GM18868 (cell line): ENCODE results near the gene GRID2.

Experiments used
- ATAC-seq: cut with Tn5 transposase; IDR thresholded peaks from one replicate; pipeline ENCODE4 v1.9.1; 2021; ENCODE audit warnings: mild to moderate bottlenecking, moderate library complexity; ENCODE audit not compliant: unreplicated experiment

Gene GRID2

GRCh38 chr4:93370256-93370655 lies 1066.5 kb downstream of the GRID2 start:
- no peak for ATAC-seq

- no peak for ATAC-seq
Measured at GRCh38 chr4:93373893-93374860, 1070.4 kb downstream of the GRID2 start.

DNA sequence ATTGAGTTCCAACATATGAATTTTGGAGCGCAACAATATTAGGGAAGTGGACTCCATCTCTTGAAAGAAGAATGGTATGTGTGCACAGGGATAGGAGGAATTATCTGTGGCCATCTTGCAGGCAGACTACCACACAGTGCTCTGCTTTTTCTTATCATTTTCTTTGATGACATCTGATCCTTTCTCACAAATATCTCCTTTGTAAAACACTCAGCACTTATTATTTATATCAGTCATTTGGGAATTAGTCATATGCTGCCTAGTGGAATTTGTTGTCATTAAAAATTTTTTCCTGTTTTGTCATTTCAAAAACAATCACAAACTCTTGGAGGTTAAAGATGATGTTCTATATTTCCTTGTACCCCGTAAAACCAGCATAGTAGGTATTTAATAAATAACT lies 1080.5 kb downstream of the GRID2 start:
- ATAC-seq: no peak

DNA sequence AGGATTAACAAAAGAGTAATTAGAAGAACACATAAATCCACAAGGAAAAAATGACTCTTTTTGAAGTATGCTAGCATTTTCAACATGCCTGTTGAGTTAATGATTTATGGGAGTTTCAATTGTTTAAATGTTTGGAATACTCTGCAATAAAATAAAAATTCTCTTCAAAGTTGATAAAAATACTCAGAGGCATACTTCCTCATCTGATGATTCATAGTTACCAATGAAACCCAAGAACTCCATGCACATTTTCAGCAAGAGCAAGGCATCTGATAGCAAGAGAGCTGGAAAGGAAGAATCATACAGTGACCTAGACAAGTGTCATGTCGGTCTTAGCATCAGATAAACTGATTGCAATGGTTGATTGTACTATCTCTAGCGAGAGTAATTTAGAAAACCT lies 1081.1 kb downstream of the GRID2 start:
- ATAC-seq: no peak

GRCh38 chr4:93394545-93395081 lies 1090.8 kb downstream of the GRID2 start:
- ATAC-seq: no peak

GRCh38 chr4:93396272-93396671 lies 1092.5 kb downstream of the GRID2 start:
- no peak for ATAC-seq

DNA sequence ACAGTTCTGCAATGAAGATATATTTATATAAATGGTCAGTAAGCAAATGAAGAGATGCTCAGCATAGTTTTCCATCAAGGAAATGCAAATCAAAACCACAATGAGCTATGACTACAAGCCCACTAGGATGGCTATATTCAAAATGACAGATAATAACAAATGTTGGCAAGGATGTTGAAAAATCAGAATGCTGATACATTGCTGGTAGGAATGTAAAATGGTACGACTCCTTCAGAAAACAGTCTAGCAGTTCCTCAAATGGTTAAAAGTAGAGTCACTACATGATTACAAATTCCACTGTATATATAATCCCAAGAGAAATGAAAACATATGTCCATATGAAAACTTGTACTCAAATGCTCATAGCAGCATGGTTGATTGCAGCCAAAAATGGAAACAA lies 1099.8 kb downstream of the GRID2 start:
- no peak for ATAC-seq

DNA sequence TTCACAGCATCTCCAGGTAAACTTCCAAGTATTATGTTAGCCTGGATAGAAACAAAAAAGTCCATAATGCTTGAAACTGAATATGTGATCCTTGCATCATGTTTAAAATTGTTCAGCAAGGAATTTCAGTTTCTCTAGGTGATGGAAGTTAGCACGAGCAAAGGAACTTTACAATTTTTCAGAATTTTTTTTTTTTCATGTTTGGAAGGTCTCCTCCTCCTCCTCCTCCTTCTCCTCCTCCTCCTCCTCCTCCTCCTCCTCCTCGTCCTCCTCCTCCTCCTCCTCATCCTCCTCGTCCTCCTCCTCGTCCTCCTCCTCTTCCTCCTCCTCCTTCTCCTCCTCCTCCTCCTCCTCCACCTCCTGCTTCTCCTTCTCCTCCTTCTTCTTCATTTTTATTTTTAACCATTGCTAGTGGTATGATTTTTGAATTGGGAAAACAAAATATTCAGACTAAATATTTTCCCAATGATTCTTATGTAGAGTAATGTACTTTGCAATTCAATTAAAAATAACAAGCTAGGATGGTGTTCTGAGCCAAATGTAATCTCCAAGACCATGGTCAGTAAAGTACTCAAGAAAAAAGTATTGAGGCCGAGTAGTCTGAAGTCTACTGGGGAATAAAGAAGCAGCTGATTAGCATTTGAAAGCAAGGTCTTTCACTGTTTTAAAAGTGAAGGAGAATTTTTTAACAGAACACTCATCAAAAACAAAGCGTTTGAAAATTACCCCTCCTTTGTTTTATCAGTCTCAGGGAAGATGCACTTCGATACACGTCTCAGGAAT lies 1103.9 kb downstream of the GRID2 start:
- no peak for ATAC-seq

GRCh38 chr4:93409035-93409434 lies 1105.3 kb downstream of the GRID2 start:
- no peak for ATAC-seq

- ATAC-seq: no peak
Measured at GRCh38 chr4:93414041-93414550, 1110.3 kb downstream of the GRID2 start.

DNA sequence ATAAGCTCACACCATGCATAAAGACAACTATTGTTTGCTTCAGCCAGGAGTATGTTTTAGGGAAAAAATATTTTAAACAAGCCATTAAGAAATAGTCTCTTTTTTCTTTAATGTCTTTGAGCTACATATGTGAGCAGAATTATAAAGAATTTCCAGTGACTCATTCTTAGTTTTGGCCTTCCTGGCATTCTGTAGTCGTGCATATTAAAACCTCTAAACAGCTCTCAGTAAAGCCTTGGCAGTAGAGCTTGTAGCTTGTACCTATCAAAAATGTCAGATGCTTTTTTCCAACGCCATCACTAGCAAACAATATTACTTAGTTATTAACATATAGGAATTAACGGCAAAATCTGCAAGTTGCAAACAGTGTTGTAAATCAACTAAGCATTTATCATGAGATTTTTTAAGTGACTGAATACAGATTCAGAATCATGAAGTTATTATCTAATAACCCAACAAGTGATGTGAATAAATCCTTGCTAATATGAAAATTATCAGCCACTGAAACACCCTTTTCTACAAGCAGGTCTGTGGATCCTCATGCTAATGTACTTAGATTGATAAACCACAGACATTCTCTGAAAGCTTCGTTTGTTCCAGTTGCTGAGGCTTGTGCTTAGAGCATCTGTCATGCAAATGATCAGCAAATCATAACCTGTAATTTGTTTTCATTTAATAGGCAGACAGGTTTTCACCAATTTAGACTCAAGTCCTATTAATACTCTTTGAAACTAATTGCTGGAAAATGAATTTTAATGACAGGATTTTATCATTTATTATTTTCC lies 1112.8 kb downstream of the GRID2 start:
- ATAC-seq: no peak

DNA sequence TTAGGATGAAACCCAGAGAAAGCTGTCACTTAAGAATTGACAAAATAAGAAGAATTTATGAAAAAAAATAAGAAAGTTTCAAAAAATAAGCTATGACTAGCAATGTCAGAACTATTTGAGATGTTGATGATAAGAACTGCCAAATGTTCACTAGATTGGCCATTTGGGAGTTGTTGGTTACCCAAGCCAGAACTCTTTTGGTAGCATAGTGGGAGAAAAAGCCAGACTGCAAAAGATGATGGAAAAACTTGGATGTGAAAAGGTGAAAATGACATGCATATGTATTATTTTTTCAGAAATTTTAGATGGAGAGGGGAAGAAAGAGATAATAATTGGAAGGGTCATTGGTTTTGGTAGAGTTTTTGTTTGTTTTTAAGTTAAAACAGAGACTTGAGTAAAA lies 1127.6 kb downstream of the GRID2 start:
- no peak for ATAC-seq

- ATAC-seq: no peak
Measured at GRCh38 chr4:93433840-93434239, 1130.1 kb downstream of the GRID2 start.

- ATAC-seq: no peak
Measured at GRCh38 chr4:93436000-93436626, 1132.3 kb downstream of the GRID2 start.

GRCh38 chr4:93437991-93438390 lies 1134.2 kb downstream of the GRID2 start:
- ATAC-seq: no peak

GRCh38 chr4:93444860-93445259 lies 1141.1 kb downstream of the GRID2 start:
- ATAC-seq: no peak

DNA sequence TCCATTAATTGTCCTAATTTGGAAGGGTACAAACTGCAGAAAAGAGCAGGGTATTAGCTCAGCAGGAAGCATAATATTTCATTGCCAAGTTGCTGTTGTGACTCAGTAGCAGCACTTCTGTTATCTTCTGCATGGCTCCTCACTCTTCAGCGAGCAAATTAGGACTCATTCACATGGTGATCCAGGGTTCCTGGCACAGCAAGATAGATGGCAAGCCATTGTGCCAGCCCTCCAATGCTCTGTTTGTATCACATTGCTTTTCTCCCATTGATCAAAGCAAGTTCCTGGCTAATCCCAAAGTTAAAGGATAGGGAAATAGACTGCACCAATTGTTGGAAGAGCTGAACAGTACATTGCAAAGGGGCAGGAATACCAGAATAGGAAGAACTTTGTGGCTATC lies 1142.3 kb downstream of the GRID2 start:
- ATAC-seq: no peak

DNA sequence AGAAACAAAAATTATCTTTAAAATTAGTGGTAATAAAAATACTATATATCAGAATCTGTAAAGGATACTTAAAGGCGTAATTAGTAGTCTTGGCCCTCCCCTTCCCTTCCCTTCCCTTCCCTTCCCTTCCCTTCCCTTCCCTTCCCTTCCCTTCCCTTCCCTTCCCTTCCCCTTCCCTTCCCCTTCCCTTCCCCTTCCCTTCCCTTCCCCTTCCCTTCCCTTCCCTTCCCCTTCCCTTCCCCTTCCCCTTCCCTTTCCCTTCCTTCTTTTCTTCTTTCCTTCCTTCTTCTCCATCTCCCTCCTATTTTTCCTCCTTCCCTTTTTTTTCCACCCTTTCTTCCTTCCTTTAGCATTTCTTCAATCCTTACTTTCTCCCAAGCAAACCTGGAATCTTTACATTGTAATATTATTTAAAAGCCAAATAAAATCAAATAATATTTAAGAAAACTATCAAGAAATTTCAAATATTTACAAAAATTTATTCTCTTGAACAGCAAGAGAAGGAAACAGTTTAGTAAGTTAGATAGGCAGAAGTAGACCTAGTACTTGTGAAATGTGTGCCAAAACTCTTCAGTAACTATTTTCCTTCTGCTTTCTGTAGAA lies 1145.0 kb downstream of the GRID2 start:
- ATAC-seq: no peak

DNA sequence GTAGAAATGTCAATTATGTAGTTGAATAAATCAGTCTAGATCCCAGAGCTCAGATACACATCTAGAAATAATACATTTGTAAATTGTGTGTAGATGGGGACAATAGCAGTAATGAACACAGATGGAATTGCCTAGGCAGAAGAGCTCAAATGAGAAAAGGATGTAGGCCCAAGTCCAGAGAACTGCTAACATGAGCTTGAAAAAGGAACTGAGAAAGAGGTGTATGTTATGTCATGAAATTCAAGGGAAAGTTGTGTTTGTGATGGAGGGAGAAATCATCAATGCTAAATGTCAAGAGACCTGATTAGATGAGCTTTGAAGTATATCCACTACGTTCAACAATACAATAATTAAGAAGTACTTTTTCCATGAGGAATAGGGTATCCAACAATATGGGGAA lies 1148.2 kb downstream of the GRID2 start:
- ATAC-seq: peak; percentile 55

GRCh38 chr4:93461541-93461940 lies 1157.8 kb downstream of the GRID2 start:
- no peak for ATAC-seq
